ENCODE measurements around the gene SLC7A14. TPM values are rescaled to one million over a fixed set of nuclear protein-coding genes. Genes with fewer than 3 reads are reported as not detected.

SLC7A14 gene
- total RNA-seq, 1 experiment from 2014 or later = not detected

DNA sequence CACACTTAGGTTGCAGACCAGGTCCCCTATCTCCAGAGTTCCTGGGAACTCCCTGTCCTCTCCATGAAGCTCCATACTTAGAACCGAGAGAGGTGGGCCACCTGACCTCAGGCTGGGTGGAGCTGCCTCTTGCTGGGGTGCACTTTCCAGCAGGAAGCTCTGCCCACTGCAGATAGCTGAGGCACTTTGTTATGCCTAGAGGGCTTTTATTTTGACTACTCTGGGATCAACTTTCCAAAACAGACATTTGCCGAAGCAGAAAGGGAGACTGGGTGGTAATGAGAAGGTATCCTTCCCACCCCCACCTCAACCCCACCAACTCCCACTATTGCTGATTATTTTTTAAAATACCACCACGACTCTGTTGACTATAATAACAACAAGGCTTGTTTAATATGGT, 112.5 kb downstream of the SLC7A14 start:
- no peak for DNase-seq (ENCODE audit: low spot score)

DNA sequence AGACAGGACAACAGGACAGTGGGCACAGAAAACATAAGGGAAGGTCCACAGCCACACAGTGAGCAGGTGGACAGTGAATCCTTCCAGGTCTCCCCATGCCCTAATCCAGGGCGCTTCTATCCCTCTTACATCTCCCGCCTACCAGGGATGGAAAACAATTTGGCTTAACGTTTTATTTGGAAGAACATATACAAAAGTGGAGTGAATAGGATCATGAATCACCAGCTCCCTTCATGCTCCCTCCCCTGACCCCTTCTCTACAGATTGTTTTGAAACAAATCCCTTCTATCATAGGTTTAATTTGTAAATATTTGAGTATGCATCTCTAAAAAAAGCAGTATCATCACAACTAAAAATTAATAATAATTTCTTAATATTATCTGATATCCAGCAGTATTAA, 114.7 kb downstream of the SLC7A14 start:
- DNase-seq (ENCODE audit: low spot score) = no peak

DNA sequence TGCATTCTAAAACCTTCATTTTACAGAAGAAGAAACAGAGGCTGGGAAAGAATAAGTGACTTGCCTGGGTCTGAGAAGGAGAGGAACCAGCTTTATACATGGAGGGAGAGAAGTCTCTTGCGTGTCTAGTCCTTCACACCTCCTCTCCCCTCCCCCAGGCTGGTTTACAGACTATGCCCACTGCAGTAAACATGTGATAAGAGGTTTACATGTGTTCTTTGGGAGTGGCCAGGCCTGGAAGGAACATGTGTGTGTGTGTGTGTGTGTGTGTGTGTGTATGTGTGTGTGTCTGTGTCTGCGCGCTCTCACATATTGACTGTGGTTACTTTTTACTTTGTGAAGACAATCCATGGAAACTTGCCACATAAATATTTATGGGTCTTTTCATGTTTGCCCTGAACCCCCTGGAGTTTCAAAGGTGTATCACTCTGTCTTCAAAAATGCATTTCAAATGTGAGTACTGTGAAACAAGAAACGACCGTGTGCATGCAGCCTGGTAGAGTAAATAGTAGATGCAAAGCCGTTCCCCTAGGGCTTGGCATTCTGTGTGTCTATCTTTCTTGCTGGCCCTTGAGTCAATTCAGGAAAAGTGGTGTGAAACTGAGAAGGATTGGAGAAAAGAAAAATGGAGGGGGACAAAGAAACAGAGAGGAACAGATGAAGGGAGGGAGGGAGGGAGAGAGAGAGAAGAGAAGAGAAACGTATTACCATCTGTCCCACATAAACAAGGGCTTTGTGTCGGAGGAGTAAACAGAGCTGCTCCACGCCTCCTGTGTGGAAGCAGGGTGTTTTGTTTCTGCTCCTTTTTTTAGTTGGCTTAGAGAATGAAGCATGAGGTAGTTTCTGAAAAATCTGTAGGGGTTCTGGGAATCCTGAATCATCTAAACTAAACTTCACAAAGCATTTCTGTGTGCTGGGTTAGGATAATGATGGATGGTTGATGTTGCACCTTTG, 115.5 kb downstream of the SLC7A14 start:
- no peak for DNase-seq (ENCODE audit: low spot score)

DNA sequence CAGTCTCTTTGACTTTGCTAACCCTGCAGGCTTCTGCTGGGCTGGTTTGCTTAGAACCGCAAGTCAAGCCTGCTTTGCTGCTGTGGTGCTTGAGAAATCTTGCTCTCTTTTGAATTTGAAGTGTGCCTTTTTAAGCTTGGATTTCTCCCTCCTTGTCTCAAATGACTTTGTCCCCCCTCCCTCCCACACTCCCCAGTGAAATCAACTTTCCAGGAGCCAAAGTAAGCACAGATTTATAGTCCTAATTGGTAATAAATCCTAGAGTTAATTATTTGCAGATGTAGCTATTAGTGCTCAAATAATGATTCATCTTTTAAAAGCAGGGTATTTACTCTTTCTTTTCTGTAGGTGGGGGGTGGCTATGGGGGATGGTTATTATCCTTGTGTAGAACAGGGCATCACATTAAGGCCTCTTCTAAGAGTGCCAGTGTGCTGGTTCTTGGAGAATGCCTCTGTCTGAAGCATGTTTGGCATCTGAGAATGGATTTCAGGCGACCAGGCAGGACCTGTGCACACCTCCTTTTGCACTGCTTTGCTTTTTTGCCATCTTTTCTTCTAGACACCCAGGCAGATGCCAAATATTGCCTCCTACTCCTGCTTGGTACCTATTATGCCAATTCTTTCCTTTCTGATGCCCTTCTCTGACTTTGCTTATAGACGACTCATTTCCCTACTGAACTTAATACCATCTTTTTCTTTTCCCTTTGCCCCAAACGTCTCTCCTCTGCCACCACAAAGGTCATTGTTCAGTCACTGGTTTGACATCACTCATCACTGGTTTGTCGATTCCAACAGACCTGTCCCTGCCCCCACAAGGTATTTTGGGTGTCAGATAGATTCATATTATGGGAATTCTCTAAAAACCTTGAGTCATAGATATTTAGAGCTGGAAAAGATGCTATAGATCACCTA, 116.5 kb downstream of the SLC7A14 start:
- peak; percentile 68 for DNase-seq (ENCODE audit: low spot score)

DNA sequence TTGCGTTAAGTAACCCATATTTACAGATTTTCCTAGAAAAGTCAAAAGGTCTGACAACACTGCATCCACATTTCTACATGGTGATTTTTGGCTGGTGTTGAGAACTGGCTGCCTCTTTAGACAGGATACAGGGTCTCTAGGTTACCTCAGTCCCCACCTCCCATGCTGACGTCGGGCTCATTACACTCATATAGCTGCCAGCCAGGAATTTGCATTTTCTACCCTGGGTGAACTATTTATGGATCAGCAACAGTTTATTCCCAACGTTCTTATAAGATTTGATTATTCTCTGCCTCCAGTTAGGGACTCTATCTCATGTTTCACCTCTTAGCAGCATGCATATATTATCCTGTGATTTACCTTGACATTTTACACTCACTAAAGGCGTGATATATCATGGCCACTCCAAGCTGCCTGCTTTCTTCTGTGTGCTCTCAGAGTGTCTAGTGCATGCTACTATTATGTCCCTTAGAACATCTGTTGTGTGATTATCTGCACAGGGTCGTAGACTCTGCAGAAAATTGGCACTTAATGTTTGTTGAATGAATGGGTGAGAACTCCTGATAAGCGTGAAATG, 118.2 kb downstream of the SLC7A14 start:
- no peak for DNase-seq (ENCODE audit: low spot score)

DNA sequence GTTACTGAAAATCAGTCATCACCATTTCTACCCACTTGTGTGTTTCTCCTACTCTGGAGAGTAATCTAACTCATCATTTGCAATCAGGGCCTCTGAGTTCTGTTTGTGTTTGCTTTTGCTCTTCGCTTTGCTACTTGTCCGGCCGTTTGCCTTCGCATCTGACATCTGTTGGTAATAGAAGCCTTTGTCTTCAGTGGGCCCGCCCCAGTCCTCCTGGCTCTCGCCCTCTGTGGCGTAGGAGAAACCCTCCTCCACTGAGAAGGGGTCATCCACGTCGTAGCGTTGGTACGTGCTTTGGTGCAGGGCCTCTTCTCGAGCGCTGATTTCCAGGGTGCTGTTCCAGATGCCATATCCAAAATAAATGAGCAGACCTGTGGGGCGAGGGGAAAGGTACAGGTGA, 118.9 kb downstream of the SLC7A14 start:
- DNase-seq (ENCODE audit: low spot score) = no peak

DNA sequence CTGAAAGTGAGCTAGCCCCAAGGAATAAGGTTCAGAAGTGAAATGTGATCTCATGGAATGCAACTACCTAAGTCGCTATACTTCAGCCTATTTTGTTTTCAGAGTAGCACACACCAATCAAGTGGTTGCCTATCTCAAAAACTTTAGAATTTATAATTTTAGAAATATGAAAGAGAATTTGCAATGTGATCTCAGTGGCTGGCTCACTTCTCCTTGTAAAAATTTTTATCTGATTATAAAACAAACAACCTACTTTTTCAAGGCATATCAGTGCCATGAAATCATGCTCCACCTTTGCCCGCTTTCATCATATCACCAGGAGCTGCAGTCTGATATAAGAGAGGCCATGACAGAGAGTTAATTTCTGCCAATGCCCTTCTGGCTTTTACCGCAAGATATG, 119.9 kb downstream of the SLC7A14 start:
- peak; percentile 55 for DNase-seq (ENCODE audit: low spot score)

DNA sequence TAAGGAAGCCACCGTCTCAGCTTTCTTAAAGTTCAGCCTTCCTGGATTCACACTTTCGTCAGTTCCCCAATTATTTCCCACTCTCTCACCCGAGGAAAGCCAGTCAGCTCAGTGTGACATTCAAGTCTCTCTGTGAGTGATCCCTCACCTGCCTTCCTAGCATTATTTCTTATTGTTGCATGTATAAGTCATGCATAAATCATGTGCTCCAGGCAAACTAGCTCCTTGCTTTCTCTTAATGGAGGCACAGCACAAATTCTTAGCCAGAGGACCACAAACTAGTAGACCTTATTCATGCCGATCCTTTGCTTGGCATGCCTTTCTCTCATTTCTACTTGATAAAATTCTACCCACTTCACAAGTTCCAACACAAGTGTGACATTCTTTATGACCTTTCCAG, 122.9 kb downstream of the SLC7A14 start:
- no peak for DNase-seq (ENCODE audit: low spot score)

DNA sequence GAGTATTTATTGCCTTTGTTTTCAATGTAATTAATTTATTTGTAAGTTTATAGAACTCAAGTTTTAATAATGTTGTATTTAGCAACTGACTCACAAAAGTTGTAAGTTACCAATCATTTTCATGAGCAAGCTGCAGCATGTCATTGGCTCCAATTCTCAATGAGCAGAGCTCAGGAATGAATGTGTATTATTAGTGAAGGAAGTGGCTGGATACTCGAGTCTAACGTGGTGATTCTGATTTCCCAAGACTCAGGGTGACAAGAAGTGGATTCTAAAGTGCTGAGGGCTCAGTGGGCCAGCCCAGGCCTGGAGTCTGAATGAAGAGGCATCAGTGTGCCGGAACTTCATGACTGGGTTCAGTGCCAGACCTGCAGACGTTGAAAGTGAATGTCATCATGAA, 127.6 kb downstream of the SLC7A14 start:
- no peak for DNase-seq (ENCODE audit: low spot score)

DNA sequence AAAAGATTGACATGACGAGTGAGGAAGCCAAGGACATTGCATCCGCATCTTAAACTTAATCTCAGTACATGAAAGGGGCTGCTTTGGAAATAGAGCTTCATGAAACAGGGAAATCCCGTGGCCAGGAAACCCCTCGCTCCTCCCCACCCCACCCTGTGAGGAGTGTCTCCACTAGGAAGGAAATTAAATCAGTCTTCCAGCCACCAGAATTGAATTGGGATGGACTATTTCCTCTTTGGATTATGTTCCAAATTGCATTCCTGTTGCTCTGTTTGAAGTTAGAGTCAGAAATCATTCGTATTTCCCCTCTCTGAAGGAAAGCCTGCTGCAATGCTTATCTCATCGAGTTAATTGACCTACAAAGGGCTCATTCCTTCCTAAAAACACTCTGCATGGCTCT, 131.4 kb downstream of the SLC7A14 start:
- no peak for DNase-seq (ENCODE audit: low spot score)

DNA sequence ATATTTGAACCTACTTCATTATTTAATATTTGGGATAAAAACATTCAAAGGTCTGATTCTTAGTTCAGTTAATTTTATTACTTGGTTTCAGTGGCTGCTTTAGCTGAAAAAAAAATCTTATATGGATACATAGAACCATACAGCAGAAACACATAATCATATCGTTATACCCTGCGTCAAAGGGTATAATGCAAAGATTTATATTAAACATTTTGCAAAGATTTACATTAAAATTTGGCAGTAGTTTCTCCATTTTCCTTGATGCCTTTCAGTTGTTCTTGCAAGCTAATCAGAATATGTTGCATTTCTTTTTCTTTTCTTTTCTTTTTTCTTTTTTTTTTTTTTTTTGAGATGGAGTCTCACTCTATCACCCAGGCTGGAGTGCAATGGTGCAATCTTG, 135.8 kb downstream of the SLC7A14 start:
- DNase-seq (ENCODE audit: low spot score) = no peak

DNA sequence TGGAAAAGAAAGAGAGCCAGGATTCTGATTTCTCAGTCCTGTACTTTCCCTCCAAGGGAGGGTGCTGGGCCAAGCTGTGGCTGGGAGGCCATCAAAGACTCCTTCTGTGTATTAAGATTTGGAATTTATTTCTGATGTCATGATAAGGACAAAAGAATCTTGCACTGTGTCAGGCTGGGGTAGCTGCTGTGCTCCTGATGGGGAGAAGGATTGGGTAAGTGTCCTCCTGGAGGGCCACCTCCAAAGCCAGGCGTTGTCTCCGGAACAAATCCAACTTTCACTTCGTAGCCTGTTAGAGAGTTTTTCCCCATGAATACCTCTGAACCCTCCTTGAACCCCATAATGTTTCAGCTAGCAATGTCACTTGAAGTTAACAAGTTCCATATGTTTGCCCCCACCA, 137.3 kb downstream of the SLC7A14 start:
- DNase-seq (ENCODE audit: low spot score) = no peak

DNA sequence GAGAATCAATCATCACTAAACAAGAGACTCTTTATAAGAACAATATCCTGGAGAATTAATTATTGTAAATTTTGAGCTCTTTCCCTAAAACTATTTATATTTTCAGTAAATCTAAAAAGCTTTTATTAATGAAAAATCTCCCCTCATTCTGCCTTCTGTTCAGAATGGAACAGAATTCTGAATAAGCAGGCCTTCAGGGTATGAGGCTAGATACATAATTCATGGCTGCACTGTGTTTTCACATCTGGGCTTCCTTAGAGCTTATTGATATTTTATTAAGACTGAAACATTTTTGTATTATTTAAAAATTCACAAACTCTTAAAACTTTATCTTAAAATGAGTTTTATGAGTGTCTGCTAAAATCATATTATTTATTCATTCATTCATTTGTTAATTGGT, 142.4 kb downstream of the SLC7A14 start:
- no peak for DNase-seq (ENCODE audit: low spot score)

DNA sequence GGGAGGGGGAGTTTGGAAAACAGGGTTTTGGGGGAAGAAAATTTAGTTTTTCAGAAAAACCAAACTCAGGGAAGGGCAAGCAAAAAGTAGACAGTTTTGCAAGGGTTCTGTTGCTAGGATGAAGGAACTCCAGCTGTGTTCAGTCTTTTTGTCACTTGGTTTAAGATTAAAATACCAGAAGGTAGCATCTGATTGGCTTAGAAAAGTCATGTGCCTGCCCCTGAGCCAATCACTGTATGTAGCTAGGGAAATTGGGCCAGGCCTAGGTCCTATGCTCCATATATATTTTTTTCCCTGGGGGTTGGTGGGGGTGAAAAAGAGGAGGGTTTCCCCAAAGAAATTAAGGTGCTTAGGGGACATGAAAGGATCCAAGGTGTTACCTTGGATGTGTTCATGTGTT, 142.9 kb downstream of the SLC7A14 start:
- no peak for DNase-seq (ENCODE audit: low spot score)

DNA sequence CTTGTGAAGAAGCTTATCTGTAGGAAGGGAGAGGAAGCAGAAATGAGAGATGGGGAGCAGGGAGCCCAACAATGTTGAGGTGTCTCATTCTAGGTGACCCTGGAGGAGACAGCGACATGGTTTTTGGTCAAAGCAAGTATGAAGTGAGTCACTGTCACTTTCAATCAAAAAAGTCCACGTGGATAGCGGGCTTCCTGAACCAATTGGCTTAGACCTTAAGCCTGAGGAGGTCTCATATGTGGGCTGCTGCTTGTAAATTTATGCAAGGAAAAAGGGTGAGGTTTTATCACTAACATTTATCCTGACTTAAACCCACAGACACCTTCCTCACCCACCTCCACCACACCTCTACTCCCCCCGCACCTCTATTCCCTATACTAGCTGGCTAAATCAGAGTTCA, 144.5 kb downstream of the SLC7A14 start:
- no peak for DNase-seq (ENCODE audit: low spot score)

DNA sequence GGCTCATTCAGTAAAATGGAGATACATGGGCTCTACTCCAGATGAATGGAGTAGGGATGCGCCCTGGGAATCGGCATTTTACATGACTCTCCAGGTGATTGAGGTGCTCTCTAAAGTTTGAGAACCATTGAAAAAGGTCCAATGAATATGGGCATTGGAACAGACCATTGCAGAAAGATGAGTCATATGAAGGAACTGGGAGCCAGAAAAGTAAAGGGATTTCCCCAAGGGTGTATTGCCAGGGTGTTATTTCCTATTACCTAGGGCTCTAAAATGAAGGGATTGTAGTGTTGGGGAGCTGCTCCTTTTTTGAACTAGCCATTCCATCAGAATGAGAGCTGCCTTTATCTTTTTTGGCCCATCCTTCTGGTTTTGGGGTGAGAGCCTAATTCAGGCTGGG, 145.5 kb downstream of the SLC7A14 start:
- no peak for DNase-seq (ENCODE audit: low spot score)

DNA sequence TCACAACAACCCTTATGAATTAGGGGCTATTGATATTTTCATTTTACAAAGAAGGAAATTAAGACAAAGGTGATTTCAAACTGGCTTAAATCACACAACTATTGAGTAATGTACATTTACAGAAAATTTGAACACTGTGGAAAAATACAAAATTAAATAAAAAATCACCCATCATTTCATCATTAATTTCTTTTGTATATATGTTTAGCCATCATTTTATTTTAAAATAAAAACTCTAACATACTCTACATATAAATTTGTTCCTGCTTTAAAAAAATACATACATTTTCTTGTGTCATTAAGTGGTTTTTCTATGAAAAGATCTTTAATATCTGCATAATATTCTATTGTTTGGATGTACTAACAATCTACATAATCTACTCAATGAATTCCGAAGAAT, 147.0 kb downstream of the SLC7A14 start:
- no peak for DNase-seq (ENCODE audit: low spot score)

DNA sequence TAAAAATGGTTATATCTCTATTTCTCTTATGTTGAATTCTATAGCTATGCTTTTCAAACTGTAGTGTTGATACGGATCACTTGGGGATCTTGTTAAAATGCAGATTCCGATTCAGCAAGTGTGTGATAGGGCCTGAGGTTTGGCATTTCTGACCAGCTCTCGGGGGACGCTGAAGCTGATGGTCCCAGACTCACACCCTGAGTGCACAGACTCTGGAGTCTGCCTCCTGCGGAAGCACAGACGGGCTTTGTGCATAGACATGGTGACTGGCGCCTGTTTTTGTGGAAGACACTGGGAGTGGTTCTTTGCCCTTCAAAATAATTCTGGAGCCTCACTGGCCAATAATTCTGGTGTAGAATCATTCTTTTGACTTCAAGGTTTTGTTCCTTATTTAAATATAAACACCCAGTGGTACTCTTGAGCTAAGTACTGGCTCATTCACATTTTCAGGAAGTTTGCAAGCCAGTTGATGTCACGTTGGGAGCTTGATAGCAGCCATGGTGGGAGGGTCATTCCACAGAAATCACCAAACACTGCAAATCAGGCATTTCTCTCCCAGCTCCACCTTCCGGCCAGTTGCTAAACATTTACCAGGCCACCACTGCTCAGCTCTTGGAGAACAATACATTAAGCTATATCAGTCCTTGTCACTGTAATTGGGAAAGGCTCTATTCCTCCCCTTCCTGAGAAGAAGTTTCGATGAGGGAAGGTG, 148.0 kb downstream of the SLC7A14 start:
- DNase-seq (ENCODE audit: low spot score) = no peak

DNA sequence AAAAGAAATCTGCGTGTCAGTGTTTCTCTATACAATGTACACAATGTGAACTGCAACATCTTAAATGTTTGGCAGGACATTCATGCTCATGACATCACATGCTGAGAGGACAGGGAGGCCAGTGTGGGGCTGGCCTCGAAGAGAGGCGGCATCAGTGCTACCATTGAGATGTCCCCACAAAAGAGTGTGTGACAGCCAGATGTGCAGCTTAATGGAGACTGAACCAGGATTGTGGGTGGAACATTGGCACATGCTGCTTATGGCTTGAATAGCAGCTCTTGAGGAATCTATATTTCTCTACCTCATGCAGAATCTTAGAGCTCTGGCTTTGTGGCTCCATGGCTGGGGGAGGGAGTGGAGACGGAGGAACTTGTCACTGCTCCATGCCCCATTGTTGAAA, 148.7 kb downstream of the SLC7A14 start:
- no peak for DNase-seq (ENCODE audit: low spot score)

DNA sequence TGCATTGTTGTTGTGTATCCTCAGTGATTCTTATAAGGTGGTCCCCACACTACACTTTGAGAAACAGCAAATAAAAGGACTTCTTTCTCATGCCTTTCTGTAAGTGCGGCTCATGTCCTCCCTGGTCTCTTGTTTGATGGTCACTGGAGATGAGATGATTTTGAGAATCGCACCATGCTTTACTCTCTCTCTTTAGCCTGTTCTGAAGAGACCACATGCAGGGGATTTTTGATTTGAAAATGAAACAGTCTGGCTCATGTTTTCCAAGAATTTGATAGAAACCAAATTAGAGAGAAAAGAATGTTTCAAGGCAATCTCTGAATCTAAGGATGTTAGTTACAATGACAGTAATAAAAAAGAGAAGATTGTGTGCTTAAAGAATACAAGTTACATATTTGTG, 149.2 kb downstream of the SLC7A14 start:
- no peak for DNase-seq (ENCODE audit: low spot score)

DNA sequence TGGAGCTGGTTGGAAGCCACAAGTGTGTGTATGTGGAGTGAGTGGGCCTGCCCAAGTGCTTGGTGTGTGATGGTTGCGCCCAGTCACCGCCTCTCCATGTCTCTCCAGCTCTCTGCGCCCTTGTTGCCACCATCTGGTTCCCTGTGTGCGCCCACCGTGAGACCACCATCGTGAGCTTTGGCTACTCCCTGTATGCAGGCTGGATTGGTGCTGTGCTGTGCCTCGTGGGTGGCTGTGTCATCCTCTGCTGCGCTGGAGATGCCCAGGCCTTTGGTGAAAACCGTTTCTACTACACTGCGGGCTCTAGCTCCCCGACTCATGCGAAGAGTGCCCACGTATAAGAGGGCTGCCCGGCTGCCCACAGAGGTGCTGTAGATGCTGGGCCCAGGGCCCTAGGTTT, 153.5 kb downstream of the SLC7A14 start:
- no peak for DNase-seq (ENCODE audit: low spot score)

DNA sequence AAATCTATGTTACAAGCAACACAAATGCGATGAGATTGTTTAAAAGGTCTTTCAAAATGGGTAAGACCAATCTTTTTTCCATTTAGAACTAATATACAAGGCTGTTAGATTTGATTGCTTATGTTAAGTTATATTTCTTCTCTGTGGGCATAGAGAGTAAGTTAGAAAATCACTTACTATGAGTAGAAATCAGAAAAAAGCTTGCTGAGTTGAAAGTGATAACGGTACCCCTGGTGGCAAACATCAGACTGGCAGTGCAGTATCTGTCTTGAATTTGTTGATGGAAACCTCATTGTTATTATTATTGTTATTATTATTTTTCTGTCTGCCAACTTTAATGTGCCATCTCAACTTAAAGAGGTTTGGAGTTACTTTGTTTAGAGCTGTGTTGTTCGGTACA, 154.8 kb downstream of the SLC7A14 start:
- DNase-seq (ENCODE audit: low spot score) = no peak
